Mesothelial cell of epicardium (in vitro differentiated cells): ENCODE data around the gene FAM50B. TPM values are rescaled to one million over a fixed set of nuclear protein-coding genes. Genes with fewer than 3 reads are reported as not detected.

Experiments used
- DNase-seq, 2 experiments: peaks; one replicate each; pipeline ENCODE4 v3.0.0; 2021; ENCODE audit warnings: low spot score in 2 of 2; ENCODE audit not compliant: unreplicated experiment in 2 of 2
- H3K27ac Mint-ChIP-seq: 2 replicates; pipeline ENCODE4 v1.8.0; 2021; ENCODE audit warnings: mixed read lengths
- H3K27me3 Mint-ChIP-seq: 2 replicates; pipeline ENCODE4 v1.8.0; 2021; ENCODE audit warnings: low read depth, mixed read lengths
- H3K36me3 Mint-ChIP-seq: 2 replicates; pipeline ENCODE4 v1.8.0; 2021; ENCODE audit warnings: mixed read lengths
- H3K4me1 Mint-ChIP-seq: 2 replicates; pipeline ENCODE4 v1.8.0; 2021; ENCODE audit warnings: mixed read lengths
- H3K4me3 Mint-ChIP-seq: 2 replicates; pipeline ENCODE4 v1.8.0; 2021; ENCODE audit warnings: mild to moderate bottlenecking, moderate library complexity, mixed read lengths
- H3K9me3 Mint-ChIP-seq: 2 replicates; pipeline ENCODE4 v1.8.0; 2021; ENCODE audit warnings: mixed read lengths
- CTCF ChIP-seq: fragments of 200-600 bp; sonication (generic); IDR thresholded peaks from one replicate; pipeline ENCODE4 v1.5.0; 2021; ENCODE audit warnings: antibody characterized with exemption; ENCODE audit not compliant: unreplicated experiment
- total RNA-seq: library from RNA; stranded (reverse); gene quantifications from 3 replicates; pipeline ENCODE4 v1.2.1, GENCODE V29; 2021

Gene FAM50B
- total RNA-seq, 1 donor from 2014 or later: 7.0 TPM

DNA sequence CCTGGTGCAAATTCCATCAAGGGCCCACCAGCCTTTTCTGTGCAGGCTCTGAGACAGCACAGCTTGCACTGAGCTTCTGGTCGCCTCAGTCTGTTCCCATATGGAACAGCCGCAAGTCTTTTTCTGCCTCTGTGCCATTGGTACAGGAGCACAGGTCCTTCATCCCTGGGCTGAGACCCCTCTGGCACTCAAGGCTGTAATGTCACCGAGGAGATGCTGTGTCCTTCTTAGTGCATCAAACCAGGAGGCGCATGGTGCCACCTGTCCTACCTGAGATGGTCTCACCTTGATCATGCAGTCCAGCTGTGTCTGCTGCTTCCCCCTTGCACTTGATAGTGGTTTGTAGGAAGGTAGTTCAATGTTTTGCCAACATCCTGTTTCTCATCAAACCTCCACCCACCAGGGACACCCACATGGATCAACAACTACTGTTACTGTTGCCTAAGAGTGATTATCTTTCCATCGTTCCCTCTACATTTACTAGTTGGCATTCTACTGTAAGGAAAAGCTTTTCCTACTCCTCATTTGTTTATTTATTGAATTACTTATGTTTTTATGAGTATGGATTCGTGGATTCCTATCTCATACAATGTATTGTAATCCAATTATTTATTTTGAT, 29.0 kb downstream of the FAM50B start:
- no peaks in the 10 kb centered on the region for H3K9me3 Mint-ChIP-seq
- no peaks in the 10 kb centered on the region for H3K36me3 Mint-ChIP-seq
- DNase-seq: no peak
- no peak overlapping the region for H3K4me3 Mint-ChIP-seq
- no peak overlapping the region for H3K27ac Mint-ChIP-seq
- no peak for TF ChIP-seq CTCF
- H3K4me1 Mint-ChIP-seq: peaks cover 2% of the 10 kb centered on the region
- peaks cover 2% of the 10 kb centered on the region for H3K27me3 Mint-ChIP-seq

DNA sequence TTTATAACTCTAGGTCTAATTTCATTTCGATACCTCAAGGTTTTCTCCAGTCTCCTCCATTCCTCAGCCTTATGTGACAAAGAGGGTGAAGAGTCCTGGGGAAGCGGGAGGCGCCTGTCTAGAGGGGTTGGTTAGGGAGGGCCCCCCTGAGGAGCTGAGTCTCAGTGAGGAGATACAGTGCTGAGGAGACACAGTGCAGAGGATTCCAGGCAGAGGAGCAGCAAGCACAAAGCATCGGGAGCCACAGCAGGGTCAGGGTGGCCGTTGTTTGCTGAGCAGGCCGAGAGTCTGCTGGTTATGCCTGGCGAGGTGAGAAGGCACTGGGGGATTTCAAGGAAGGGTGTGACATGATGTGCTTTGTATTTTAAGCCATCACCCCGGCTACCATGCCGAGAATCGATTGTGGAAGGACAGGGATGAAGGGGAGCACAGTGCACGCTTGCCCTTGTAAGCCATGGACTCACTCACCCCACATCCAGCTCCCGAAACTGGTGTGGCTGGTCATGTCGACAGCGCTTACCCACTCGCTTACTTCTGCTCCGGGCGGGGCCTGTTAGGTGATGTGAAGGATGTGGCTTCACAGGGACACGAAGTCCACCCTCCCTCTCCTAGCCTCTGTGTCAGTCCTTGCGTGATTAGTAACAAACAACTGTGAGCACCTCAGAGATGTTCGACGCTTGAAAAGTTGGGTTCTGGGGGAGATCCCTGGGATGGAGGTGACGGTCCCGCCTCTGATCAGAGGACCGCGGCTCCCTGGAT, 30.2 kb downstream of the FAM50B start:
- no peak for TF ChIP-seq CTCF
- peaks cover 2% of the 10 kb centered on the region for H3K27me3 Mint-ChIP-seq
- H3K9me3 Mint-ChIP-seq: no peaks in the 10 kb centered on the region
- H3K4me1 Mint-ChIP-seq: peaks cover 13% of the 10 kb centered on the region
- no peak overlapping the region for H3K4me3 Mint-ChIP-seq
- no peak overlapping the region for H3K27ac Mint-ChIP-seq
- H3K36me3 Mint-ChIP-seq: no peaks in the 10 kb centered on the region
- no peak for DNase-seq

DNA sequence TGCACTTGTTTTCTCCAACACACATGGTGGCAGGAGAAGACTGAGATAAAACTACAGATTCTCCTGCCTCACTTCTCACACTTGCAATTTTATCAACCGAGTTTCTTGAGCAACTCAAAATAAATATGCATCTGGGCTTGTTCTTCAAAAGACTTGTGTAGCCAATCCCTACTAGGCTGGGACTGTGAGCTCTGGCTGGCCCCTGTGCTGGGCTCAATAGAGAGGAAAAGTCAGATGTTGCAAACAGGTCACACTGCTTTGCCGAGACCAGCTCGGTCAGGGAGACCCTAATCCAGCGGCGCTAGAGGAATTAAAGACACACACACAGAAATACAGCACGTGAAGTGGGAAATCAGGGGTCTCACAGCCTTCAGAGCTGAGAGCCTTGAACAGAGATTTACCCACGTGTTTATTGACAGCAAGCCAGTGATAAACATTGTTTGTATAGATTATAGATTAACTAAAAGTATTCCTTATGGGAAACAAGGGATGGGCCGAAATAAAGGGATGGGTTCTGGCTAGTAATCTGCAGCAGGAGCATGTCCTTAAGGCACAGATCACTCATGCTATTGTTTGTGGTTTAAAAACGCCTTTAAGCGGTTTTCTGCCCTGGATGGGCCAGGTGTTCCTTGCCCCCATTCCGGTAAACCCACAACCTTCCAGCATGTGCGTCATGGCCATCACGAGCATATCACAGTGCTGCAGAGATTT, 32.7 kb downstream of the FAM50B start:
- no peaks in the 10 kb centered on the region for H3K9me3 Mint-ChIP-seq
- H3K27me3 Mint-ChIP-seq: no peaks in the 10 kb centered on the region
- H3K4me3 Mint-ChIP-seq: no peak overlapping the region
- H3K36me3 Mint-ChIP-seq: no peaks in the 10 kb centered on the region
- H3K27ac Mint-ChIP-seq: no peak overlapping the region
- DNase-seq: no peak
- TF ChIP-seq CTCF: no peak
- H3K4me1 Mint-ChIP-seq: peaks cover 17% of the 10 kb centered on the region

GRCh38 chr6:3882431-3882830, 33.3 kb downstream of the FAM50B start:
- Mint-ChIP-seq H3K27me3 (no peaks in the 10 kb centered on the region), H3K27ac (no peak overlapping the region), H3K9me3 (no peaks in the 10 kb centered on the region), H3K4me1 (peaks cover 17% of the 10 kb centered on the region), H3K36me3 (no peaks in the 10 kb centered on the region), H3K4me3 (no peak overlapping the region)
- no peak for TF ChIP-seq CTCF
- no peak for DNase-seq

GRCh38 chr6:3882866-3883265, 33.7 kb downstream of the FAM50B start:
- no peak for TF ChIP-seq CTCF
- Mint-ChIP-seq H3K36me3 (no peaks in the 10 kb centered on the region), H3K27ac (peak overlapping the region; percentile 95), H3K9me3 (no peaks in the 10 kb centered on the region), H3K4me3 (no peak overlapping the region), H3K27me3 (no peaks in the 10 kb centered on the region), H3K4me1 (peaks cover 17% of the 10 kb centered on the region)
- no peak for DNase-seq
